Activated CD4-positive, alpha-beta memory T cell treated with anti-CD3 and anti-CD28 coated beads for 36 hours (primary cell): Measurements from ENCODE around the gene NPLOC4. TPM values are rescaled to one million over a fixed set of nuclear protein-coding genes. Genes with fewer than 3 reads are reported as not detected.
"Not testable (repeated sequence)": the region's sequence is repeated elsewhere in the genome, so short reads cannot be mapped to it uniquely, and the experiment has no call there.

Experiments
- CTCF ChIA-PET: fragments of 350-600 bp; sonication (Branson Sonifier 250); formaldehyde crosslinking; loops from one replicate; lab custom pipeline; 2021; ENCODE audit warnings: antibody characterized with exemption, inconsistent platforms; lab: Charles Lee
- POLR2A ChIA-PET: fragments of 350-600 bp; sonication (Branson Sonifier 250); formaldehyde crosslinking; loops from one replicate; lab custom pipeline; 2021; ENCODE audit warnings: antibody characterized with exemption; lab: Charles Lee
- DNase-seq: peaks from one replicate; pipeline ENCODE4 v3.0.0-alpha.2; 2020
- H3K27ac Mint-ChIP-seq: one replicate; pipeline ENCODE4 v1.8.0; 2021; ENCODE audit warnings: mixed read lengths
- H3K27me3 Mint-ChIP-seq: one replicate; pipeline ENCODE4 v1.8.0; 2021; ENCODE audit warnings: mixed read lengths
- H3K36me3 Mint-ChIP-seq: one replicate; pipeline ENCODE4 v1.8.0; 2021; ENCODE audit warnings: mixed read lengths
- H3K4me1 Mint-ChIP-seq: one replicate; pipeline ENCODE4 v1.8.0; 2021; ENCODE audit warnings: low read depth, mixed read lengths
- H3K4me3 Mint-ChIP-seq: one replicate; pipeline ENCODE4 v1.8.0; 2021; ENCODE audit warnings: mild to moderate bottlenecking, mixed read lengths
- H3K9me3 Mint-ChIP-seq: one replicate; pipeline ENCODE4 v1.8.0; 2021; ENCODE audit warnings: mixed read lengths
- intact Hi-C: fragments of 100-400 bp; cut with micrococcal nuclease; formaldehyde crosslinking; loops from one replicate; pipeline ENCODE4 v1.15.1; 2023
- total RNA-seq, 2 experiments: library from RNA; stranded (reverse); gene quantifications; one replicate each; pipeline ENCODE4 v1.2.3, GENCODE V29; 2021

The NPLOC4 gene
- total RNA-seq, 2 experiments from 2014 or later: 78.4 to 93.2 TPM

GRCh38 chr17:81533339-81534141 is 103.4 kb downstream of the NPLOC4 start:
- no peaks in the 10 kb centered on the region for H3K4me1 Mint-ChIP-seq
- intact Hi-C loops: no loop called here
- H3K36me3 Mint-ChIP-seq: peaks cover 4% of the 10 kb centered on the region
- H3K4me3 Mint-ChIP-seq: no peak overlapping the region
- H3K27ac Mint-ChIP-seq: no peak overlapping the region
- no peaks in the 10 kb centered on the region for H3K9me3 Mint-ChIP-seq
- no peak for DNase-seq
- H3K27me3 Mint-ChIP-seq: peaks cover 14% of the 10 kb centered on the region
- ChIA-PET CTCF (no interaction called here), POLR2A (no interaction called here)

GRCh38 chr17:81532490-81533287 is 104.2 kb downstream of the NPLOC4 start:
- H3K36me3 Mint-ChIP-seq: no peaks in the 10 kb centered on the region
- POLR2A ChIA-PET: no interaction called here
- no peaks in the 10 kb centered on the region for H3K4me1 Mint-ChIP-seq
- peaks cover 15% of the 10 kb centered on the region for H3K27me3 Mint-ChIP-seq
- CTCF ChIA-PET: no interaction called here
- no peak overlapping the region for H3K4me3 Mint-ChIP-seq
- intact Hi-C loops: no loop called here
- no peaks in the 10 kb centered on the region for H3K9me3 Mint-ChIP-seq
- DNase-seq: no peak
- no peak overlapping the region for H3K27ac Mint-ChIP-seq

- H3K4me3 Mint-ChIP-seq, CTCF ChIA-PET, H3K27ac Mint-ChIP-seq, H3K9me3 Mint-ChIP-seq, H3K36me3 Mint-ChIP-seq, intact Hi-C loops, POLR2A ChIA-PET, H3K4me1 Mint-ChIP-seq, DNase-seq: not testable (repeated sequence)
- peaks cover 16% of the 10 kb centered on the region for H3K27me3 Mint-ChIP-seq
Observed at GRCh38 chr17:81531998-81532404, 104.9 kb downstream of the NPLOC4 start.

GRCh38 chr17:81531013-81531412 is 105.9 kb downstream of the NPLOC4 start:
- H3K4me1 Mint-ChIP-seq, CTCF ChIA-PET, POLR2A ChIA-PET, H3K36me3 Mint-ChIP-seq, intact Hi-C loops, H3K9me3 Mint-ChIP-seq, H3K27ac Mint-ChIP-seq, DNase-seq, H3K4me3 Mint-ChIP-seq: not testable (repeated sequence)
- peaks cover 18% of the 10 kb centered on the region for H3K27me3 Mint-ChIP-seq

GRCh38 chr17:81529437-81529803 is 107.5 kb downstream of the NPLOC4 start:
- no peak for DNase-seq
- H3K9me3 Mint-ChIP-seq: no peaks in the 10 kb centered on the region
- peaks cover 14% of the 10 kb centered on the region for H3K27me3 Mint-ChIP-seq
- intact Hi-C loops: no loop called here
- no peaks in the 10 kb centered on the region for H3K36me3 Mint-ChIP-seq
- CTCF ChIA-PET: no interaction called here
- H3K4me3 Mint-ChIP-seq: no peak overlapping the region
- H3K4me1 Mint-ChIP-seq: no peaks in the 10 kb centered on the region
- H3K27ac Mint-ChIP-seq: no peak overlapping the region
- POLR2A ChIA-PET: no interaction called here

GRCh38 chr17:81528651-81529436 is 108.1 kb downstream of the NPLOC4 start:
- intact Hi-C loops: no loop called here
- Mint-ChIP-seq H3K9me3 (no peaks in the 10 kb centered on the region), H3K4me3 (no peak overlapping the region), H3K4me1 (no peaks in the 10 kb centered on the region), H3K27me3 (peaks cover 14% of the 10 kb centered on the region), H3K36me3 (no peaks in the 10 kb centered on the region), H3K27ac (no peak overlapping the region)
- DNase-seq: no peak
- ChIA-PET POLR2A (no interaction called here), CTCF (no interaction called here)

GRCh38 chr17:81528384-81528650 is 108.6 kb downstream of the NPLOC4 start:
- intact Hi-C loops: no loop called here
- CTCF ChIA-PET: no interaction called here

GRCh38 chr17:81527591-81528383 is 109.1 kb downstream of the NPLOC4 start, which contains the start of gene FSCN2:
Gene FSCN2 (plus strand): TSS chr17:81528377. CDS start chr17:81528532, 155 bp downstream.
- Mint-ChIP-seq H3K27me3 (peaks cover 8% of the 10 kb centered on the region), H3K36me3 (no peaks in the 10 kb centered on the region), H3K27ac (no peak within 1 kb of the TSS), H3K9me3 (no peaks in the 10 kb centered on the region), H3K4me1 (no peaks in the 10 kb centered on the region), H3K4me3 (no peak within 1 kb of the TSS)
- POLR2A ChIA-PET: no interaction called here
- no peak for DNase-seq
- intact Hi-C loops: no loop called here
- CTCF ChIA-PET: no interaction called here

More at GRCh38 chr17:81528384-81528650, 108.6 kb downstream of the NPLOC4 start:
- Mint-ChIP-seq H3K9me3 (no peaks in the 10 kb centered on the region), H3K4me3 (no peak overlapping the region), H3K4me1 (no peaks in the 10 kb centered on the region), H3K27me3 (peaks cover 11% of the 10 kb centered on the region), H3K27ac (no peak overlapping the region), H3K36me3 (no peaks in the 10 kb centered on the region)
- POLR2A ChIA-PET: no interaction called here
- no peak for DNase-seq

- CTCF ChIA-PET: no interaction called here
- no peaks in the 10 kb centered on the region for H3K36me3 Mint-ChIP-seq
- H3K27me3 Mint-ChIP-seq: peaks cover 8% of the 10 kb centered on the region
- H3K27ac Mint-ChIP-seq: no peak overlapping the region
- no peak overlapping the region for H3K4me3 Mint-ChIP-seq
- H3K9me3 Mint-ChIP-seq: no peaks in the 10 kb centered on the region
- POLR2A ChIA-PET: no interaction called here
- intact Hi-C loops: no loop called here
- DNase-seq: no peak
- H3K4me1 Mint-ChIP-seq: no peaks in the 10 kb centered on the region
Observed at GRCh38 chr17:81526662-81527571, 110.0 kb downstream of the NPLOC4 start.

- H3K36me3 Mint-ChIP-seq: no peaks in the 10 kb centered on the region
- intact Hi-C loops: no loop called here
- ChIA-PET CTCF (no interaction called here), POLR2A (no interaction called here)
- no peaks in the 10 kb centered on the region for H3K4me1 Mint-ChIP-seq
- no peak for DNase-seq
- H3K9me3 Mint-ChIP-seq: no peaks in the 10 kb centered on the region
- no peak overlapping the region for H3K27ac Mint-ChIP-seq
- peaks cover 8% of the 10 kb centered on the region for H3K27me3 Mint-ChIP-seq
- no peak overlapping the region for H3K4me3 Mint-ChIP-seq
Observed at GRCh38 chr17:81524865-81525159, 112.1 kb downstream of the NPLOC4 start.
